ENCODE results near the gene VPS4B.
A peak's percentile ranks its signal among the peaks of the same experiment; 100 is the strongest.
"Not testable (repeated sequence)": the region's sequence is repeated elsewhere in the genome, so short reads cannot be mapped to it uniquely, and the experiment has no call there.

VPS4B gene

DNA sequence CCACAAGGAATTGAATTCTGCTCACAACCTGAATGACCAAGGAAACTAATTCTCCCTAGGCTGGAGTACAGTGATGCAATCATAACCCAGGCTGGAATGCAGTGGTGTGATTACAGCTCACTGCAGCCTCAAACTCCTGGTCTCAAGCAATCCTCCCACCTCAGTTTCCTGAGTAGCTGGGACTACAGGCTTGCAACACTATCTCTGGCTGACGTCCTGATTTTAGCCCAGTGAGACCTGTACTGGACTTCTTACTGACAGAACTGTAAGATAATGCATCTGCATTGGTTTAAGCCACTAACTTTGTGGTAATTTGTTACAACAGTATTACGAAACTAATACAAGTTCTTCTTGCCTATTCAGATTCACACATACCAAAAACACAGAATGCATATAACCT, 45.7 kb downstream of the VPS4B start:
- in situ Hi-C loops (cut with MboI; ENCODE audit: low sequenced_read_pairs) = no loop called here
- H3K27me3 ChIP-seq (ENCODE audit: low read depth) = no peaks in the 10 kb centered on the region
- H3K4me1 ChIP-seq = no peaks in the 10 kb centered on the region
- no peaks in the 10 kb centered on the region for H3K36me3 ChIP-seq (replicated peaks)
- no peak for DNase-seq (ENCODE audit: low spot score in 2 of 2)
- no peak overlapping the region for H3K4me3 ChIP-seq
- H3K9me3 ChIP-seq = no peaks in the 10 kb centered on the region

DNA sequence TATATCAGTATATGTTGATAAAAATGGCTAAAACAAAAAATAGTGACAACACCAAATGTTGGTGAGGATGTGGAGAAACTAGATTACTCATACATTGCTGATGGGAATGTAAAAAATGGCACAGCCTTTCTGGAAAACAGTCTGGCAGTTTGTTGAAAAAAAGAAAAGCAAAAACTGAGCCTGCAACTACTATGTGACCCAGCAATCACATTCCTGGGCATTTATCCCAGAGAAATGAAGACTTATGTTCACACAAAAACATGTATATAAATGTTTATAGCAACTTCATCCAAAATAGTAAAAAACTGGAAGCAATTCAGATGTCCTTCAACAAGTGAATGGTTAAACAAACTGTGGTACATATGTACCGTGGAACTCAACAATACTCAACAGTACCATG, 47.7 kb downstream of the VPS4B start:
- no peak overlapping the region for H3K4me3 ChIP-seq
- H3K9me3 ChIP-seq = no peaks in the 10 kb centered on the region
- H3K27me3 ChIP-seq (ENCODE audit: low read depth) = no peaks in the 10 kb centered on the region
- no peak for DNase-seq (ENCODE audit: low spot score in 2 of 2)
- no peaks in the 10 kb centered on the region for H3K36me3 ChIP-seq (replicated peaks)
- in situ Hi-C loops (cut with MboI; ENCODE audit: low sequenced_read_pairs) = no loop called here
- no peaks in the 10 kb centered on the region for H3K4me1 ChIP-seq

- H3K9me3 ChIP-seq = no peaks in the 10 kb centered on the region
- no peaks in the 10 kb centered on the region for H3K4me1 ChIP-seq
- H3K4me3 ChIP-seq = no peak overlapping the region
- DNase-seq (ENCODE audit: low spot score in 2 of 2) = no peak
- in situ Hi-C loops (cut with MboI; ENCODE audit: low sequenced_read_pairs) = no loop called here
- H3K27me3 ChIP-seq (ENCODE audit: low read depth) = no peaks in the 10 kb centered on the region
- no peaks in the 10 kb centered on the region for H3K36me3 ChIP-seq (replicated peaks)
Observed at GRCh38 chr18:63373161-63373560, 49.1 kb downstream of the VPS4B start.

- no peaks in the 10 kb centered on the region for H3K9me3 ChIP-seq
- H3K27me3 ChIP-seq (ENCODE audit: low read depth) = no peaks in the 10 kb centered on the region
- DNase-seq (ENCODE audit: low spot score in 2 of 2) = no peak
- H3K4me1 ChIP-seq = no peaks in the 10 kb centered on the region; the same call in 1 of the 2 replicates
- H3K4me3 ChIP-seq = no peak overlapping the region
- no peaks in the 10 kb centered on the region for H3K36me3 ChIP-seq (replicated peaks)
- in situ Hi-C loops (cut with MboI; ENCODE audit: low sequenced_read_pairs) = no loop called here
Observed at GRCh38 chr18:63368611-63369010, 53.7 kb downstream of the VPS4B start.

DNA sequence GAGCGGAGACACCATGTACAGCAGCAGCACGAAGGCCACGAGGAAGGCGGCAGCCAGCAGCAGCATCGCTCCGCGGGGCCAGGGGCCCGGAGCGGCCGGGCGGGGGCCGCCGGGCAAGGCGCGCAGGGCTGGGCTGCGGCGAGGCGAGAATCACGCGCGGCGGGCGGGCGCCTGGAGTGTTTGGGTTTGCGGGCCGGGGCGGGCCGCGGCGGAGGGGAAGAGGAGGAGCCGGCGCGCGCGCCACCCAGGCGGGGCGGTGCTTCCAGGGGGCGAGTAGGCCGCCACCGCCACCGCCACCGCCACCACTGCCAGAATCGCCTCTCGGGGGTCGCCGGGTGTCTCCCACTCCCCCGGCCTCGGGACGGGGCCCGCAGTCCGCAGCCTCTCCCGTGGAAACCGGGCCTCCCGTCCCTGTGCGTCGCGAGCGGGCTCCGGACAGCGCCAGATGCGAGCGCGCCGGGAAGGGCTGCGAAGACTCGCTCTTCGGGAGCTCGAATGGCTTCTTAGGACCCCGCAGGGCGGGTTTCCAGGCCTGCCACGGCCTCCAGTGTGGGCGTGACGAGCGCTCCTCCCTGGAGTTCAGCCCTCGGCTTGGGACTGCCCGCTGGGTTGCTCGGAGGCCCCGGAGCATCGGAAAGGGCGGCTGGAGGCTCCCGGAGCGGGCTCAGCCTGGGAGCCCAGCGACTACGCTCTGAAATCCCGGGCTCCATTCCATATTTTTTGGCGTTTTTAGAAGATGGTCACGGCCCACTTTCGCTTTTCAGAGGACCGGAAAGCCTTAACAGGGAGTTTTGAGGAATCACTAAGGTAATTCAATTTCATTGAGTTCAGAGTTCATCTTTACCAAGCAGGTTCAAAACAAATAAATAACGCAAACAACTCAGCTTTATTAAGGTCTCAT, 55.0 kb downstream of the VPS4B start, which contains the start of gene KDSR:
KDSR (minus strand) TSS at position 154 of the 901 bp plus-strand sequence; CDS start at position 66, 88 bp downstream.
- Histone ChIP-seq H3K4me3 (peak within 1 kb of the TSS; percentile 72), H3K27me3 (ENCODE audit: low read depth) (no peaks in the 10 kb centered on the region), H3K36me3 (replicated peaks) (peaks cover 4% of the 10 kb centered on the region), H3K9me3 (no peaks in the 10 kb centered on the region), H3K4me1 (no peaks in the 10 kb centered on the region; the same call in 1 of the 2 replicates)
- in situ Hi-C loops (cut with MboI; ENCODE audit: low sequenced_read_pairs) = no loop called here
- peak; percentile 93 to 97 for DNase-seq (ENCODE audit: low spot score in 2 of 2)

DNA sequence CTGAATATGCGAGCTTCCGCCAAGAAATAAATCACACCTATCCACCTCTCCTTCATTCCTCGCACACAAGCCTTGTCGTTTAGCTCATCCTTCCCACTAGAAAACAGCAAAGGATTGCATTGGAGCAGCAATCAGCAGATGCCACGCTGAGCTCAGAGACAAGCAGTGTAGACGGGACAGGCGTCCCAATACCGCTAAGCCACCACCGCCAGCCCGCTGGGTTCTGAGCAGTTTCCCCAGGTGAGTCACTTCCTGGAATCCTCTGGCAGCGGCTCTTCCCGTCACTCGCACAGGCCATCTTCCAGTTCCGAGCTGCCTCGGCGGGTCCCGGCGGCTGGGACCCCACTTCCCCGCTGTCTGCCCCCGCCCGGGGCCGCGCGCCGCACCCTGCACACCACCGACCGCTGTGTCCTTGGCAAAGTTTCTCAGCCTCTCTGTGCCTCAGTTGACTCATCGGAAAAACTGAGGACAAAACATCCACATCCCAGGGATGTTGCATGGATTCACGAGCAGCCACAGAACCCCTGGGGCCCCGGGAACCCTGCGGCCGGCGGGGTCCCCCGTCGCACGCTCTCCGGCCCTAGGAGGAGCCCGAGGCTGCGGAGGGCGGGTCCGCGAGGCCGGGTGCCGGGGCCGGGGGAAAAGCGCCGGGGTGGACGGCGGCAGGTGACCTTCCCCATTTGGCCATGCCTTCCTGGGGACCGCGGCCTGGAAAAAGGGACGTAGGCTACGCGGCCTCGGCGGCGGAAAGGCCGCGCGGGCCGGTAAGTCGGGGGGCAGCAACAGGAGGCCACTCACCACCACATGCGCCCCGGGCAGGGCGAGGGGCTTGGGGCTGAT, 55.8 kb downstream of the VPS4B start:
- Histone ChIP-seq H3K9me3 (no peaks in the 10 kb centered on the region), H3K4me3 (peak overlapping the region; percentile 72), H3K4me1 (no peaks in the 10 kb centered on the region; the same call in 1 of the 2 replicates), H3K36me3 (replicated peaks) (peaks cover 12% of the 10 kb centered on the region), H3K27me3 (ENCODE audit: low read depth) (no peaks in the 10 kb centered on the region)
- peak; percentile 14 to 60 for DNase-seq (ENCODE audit: low spot score in 2 of 2)
- in situ Hi-C loops (cut with MboI; ENCODE audit: low sequenced_read_pairs) = no loop called here

- Histone ChIP-seq H3K4me1 (no peaks in the 10 kb centered on the region; the same call in 1 of the 2 replicates), H3K4me3 (peak overlapping the region; percentile 72), H3K36me3 (replicated peaks) (peaks cover 15% of the 10 kb centered on the region), H3K27me3 (ENCODE audit: low read depth) (no peaks in the 10 kb centered on the region), H3K9me3 (no peaks in the 10 kb centered on the region)
- DNase-seq (ENCODE audit: low spot score in 2 of 2) = peak in 1 of 2 experiments; percentile 26
- in situ Hi-C loops (cut with MboI; ENCODE audit: low sequenced_read_pairs) = no loop called here
Observed at GRCh38 chr18:63365876-63366212, 56.4 kb downstream of the VPS4B start.

DNA sequence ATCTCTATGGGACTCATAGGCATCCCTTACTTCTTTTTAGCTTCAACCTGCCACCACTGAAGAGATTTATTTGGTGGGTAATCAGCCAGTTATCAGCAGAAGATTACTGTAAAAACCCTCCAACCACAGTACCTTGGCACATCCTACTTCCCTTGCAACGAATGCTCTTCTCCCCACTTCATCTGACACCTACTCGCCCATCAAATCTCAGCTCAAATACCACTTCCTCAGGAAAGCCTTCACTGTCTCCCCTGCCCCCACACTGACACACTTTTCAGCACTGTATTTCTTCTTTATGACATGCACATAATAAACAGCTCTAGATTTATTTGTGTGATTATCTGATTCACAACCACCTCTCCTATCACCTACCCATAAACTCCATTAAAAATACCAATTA, 58.3 kb downstream of the VPS4B start:
- no peak overlapping the region for H3K4me3 ChIP-seq
- H3K4me1 ChIP-seq = no peaks in the 10 kb centered on the region; the same call in 1 of the 2 replicates
- H3K9me3 ChIP-seq = no peaks in the 10 kb centered on the region
- DNase-seq (ENCODE audit: low spot score in 2 of 2) = no peak
- H3K36me3 ChIP-seq (replicated peaks) = peaks cover 30% of the 10 kb centered on the region
- in situ Hi-C loops (cut with MboI; ENCODE audit: low sequenced_read_pairs) = no loop called here
- no peaks in the 10 kb centered on the region for H3K27me3 ChIP-seq (ENCODE audit: low read depth)

DNA sequence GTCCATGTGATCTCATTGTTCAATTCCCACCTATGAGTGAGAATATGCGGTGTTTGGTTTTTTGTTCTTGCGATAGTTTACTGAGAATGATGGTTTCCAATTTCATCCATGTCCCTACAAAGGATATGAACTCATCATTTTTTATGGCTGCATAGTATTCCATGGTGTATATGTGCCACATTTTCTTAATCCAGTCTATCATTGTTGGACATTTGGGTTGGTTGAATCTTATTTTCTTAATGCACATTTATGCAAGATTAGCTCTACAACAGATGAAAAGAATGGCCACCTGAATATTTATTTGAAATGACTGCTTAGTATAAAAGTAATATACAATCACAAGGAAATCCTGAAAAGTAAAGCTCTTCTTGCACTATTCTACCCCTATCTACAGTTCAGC, 58.9 kb downstream of the VPS4B start:
- DNase-seq (ENCODE audit: low spot score in 2 of 2); H3K4me3 ChIP-seq; in situ Hi-C loops (cut with MboI; ENCODE audit: low sequenced_read_pairs); H3K9me3 ChIP-seq; H3K4me1 ChIP-seq; H3K27me3 ChIP-seq (ENCODE audit: low read depth): not testable (repeated sequence)
- H3K36me3 ChIP-seq (replicated peaks) = peaks cover 30% of the 10 kb centered on the region

DNA sequence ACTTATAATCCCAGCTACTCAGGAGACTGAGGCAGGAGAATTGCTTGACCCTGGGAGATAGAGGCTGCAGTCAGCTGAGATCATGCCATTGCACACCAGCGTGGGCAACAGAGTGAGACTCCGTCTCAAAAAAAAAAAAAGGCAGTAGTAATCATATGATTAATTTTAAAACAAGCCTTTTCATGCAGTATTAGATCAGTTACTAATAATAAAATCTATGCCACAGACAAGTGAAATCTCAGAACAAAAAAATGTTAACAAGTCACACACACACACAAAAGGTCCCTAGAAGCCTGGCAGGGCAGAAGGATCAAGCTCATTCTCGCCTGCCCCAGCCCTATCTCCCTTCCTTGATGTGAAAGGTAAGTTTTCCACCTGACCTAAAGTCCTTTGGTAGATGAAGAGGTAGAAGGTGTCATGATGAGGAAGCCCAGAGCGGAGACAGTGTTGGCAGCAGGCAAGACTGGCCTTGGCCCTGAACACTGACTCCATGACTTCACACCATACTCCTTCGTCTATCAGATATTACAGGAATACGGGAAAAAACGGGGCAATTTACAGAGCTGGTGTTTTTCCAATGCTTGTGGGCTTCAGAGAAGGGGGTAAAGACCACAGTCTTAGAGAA, 65.9 kb downstream of the VPS4B start:
- Histone ChIP-seq H3K9me3 (no peaks in the 10 kb centered on the region), H3K4me3 (no peak overlapping the region), H3K4me1 (no peaks in the 10 kb centered on the region), H3K36me3 (replicated peaks) (peaks cover 60% of the 10 kb centered on the region), H3K27me3 (ENCODE audit: low read depth) (no peaks in the 10 kb centered on the region)
- DNase-seq (ENCODE audit: low spot score in 2 of 2) = no peak
- in situ Hi-C loops (cut with MboI; ENCODE audit: low sequenced_read_pairs) = no loop called here

- H3K36me3 ChIP-seq (replicated peaks) = peaks cover 63% of the 10 kb centered on the region
- H3K4me3 ChIP-seq = no peak overlapping the region
- in situ Hi-C loops (cut with MboI; ENCODE audit: low sequenced_read_pairs) = no loop called here
- DNase-seq (ENCODE audit: low spot score in 2 of 2) = no peak
- no peaks in the 10 kb centered on the region for H3K9me3 ChIP-seq
- no peaks in the 10 kb centered on the region for H3K4me1 ChIP-seq
- H3K27me3 ChIP-seq (ENCODE audit: low read depth) = no peaks in the 10 kb centered on the region
Observed at GRCh38 chr18:63350230-63350629, 72.0 kb downstream of the VPS4B start.

- no peaks in the 10 kb centered on the region for H3K9me3 ChIP-seq
- H3K36me3 ChIP-seq (replicated peaks) = peaks cover 62% of the 10 kb centered on the region
- no peak overlapping the region for H3K4me3 ChIP-seq
- H3K4me1 ChIP-seq = no peaks in the 10 kb centered on the region
- no peaks in the 10 kb centered on the region for H3K27me3 ChIP-seq (ENCODE audit: low read depth)
- DNase-seq (ENCODE audit: low spot score in 2 of 2) = no peak
- in situ Hi-C loops (cut with MboI; ENCODE audit: low sequenced_read_pairs) = loop anchor here (10.0 kb wide), 1 partner anchor 86 kb away; no protein-coding TSS in a partner anchor
Observed at GRCh38 chr18:63348508-63349136, 73.7 kb downstream of the VPS4B start.

DNA sequence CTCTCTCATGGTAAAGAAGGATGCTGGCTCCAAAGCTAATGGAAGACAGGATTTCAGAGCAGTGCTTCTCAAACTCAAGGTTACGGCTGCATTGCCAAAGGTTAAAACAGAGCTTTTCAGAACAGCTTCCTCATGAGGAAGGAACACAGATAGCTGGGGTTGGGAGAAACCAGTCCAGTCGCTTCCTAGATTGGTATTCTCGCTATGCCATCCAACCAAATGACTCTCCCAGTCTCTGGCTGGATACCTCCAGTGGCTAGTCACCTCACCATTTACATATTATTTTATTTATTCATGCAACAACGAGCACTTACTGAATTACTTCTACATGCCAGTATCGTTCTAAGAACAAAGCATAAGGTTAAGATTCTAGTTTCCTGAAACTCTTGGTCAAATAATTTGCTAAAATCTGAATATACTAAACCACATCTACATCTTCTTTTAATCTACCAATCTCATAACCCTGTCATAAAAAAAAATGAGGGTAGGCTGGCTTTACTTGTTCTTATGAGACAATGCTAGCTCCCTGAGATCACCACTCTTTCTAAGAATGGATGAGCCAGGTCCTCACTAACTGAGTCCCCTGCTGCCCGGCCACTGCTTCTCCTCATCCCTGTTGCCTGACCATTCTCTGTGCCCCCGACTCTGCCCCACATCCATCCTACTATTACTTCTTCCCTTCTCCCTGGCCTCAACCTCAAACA, 75.6 kb downstream of the VPS4B start:
- in situ Hi-C loops (cut with MboI; ENCODE audit: low sequenced_read_pairs) = loop anchor here (10.0 kb wide), 1 partner anchor 88 kb away; no protein-coding TSS in a partner anchor
- peaks cover 67% of the 10 kb centered on the region for H3K36me3 ChIP-seq (replicated peaks)
- H3K9me3 ChIP-seq = no peaks in the 10 kb centered on the region
- H3K4me1 ChIP-seq = no peaks in the 10 kb centered on the region
- no peaks in the 10 kb centered on the region for H3K27me3 ChIP-seq (ENCODE audit: low read depth)
- no peak overlapping the region for H3K4me3 ChIP-seq
- DNase-seq (ENCODE audit: low spot score in 2 of 2) = no peak
